Measurements from ENCODE around the gene DRAXIN. TPM values are rescaled to one million over a fixed set of nuclear protein-coding genes. Genes with fewer than 3 reads are reported as not detected.

The DRAXIN gene
- total RNA-seq, 3 donors from 2014 or later (not counting 1 experiment from before 2014, with no cell fraction given): 10.9 to 24.9 (median 12.1) TPM

DNA sequence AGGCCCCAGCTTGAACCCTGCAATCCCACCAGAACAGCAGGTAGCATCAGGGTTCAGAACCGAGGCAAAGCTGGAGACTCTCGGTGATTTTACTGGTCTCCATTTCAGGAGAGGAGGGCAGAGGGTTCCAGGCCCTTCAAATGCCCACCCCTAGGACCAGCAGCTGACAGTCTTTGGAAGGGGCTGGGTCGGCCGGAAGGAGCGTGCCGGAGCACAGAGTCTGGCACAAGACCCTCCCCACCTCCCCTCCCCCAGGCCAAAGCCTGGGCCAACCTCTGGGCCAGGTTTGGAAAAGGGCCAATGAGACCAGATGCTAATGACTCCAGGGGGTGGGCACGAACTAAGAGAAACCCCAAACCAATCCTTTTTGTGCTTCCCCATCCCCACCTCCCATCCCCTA, 44.2 kb upstream of the DRAXIN start:
- no peak for DNase-seq
- H3K27ac ChIP-seq (ENCODE audit: low read length): no peak overlapping the region
- H3K4me3 ChIP-seq (ENCODE audit: low read length): no peak overlapping the region
- Mint-ChIP-seq H3K4me3 (no peak overlapping the region), H3K27me3 (ENCODE audit: low read depth in 2 of 2) (no peaks in the 10 kb centered on the region), H3K4me1 (peaks cover 9 to 33% of the 10 kb centered on the region in 2 donors), H3K36me3 (no peaks in the 10 kb centered on the region), H3K9me3 (no peaks in the 10 kb centered on the region), H3K27ac (no peak overlapping the region)
- H3K4me1 ChIP-seq (ENCODE audit: control insufficient read depth, insufficient read depth, low read length): peaks cover 32% of the 10 kb centered on the region
- no peaks in the 10 kb centered on the region for H3K9me3 ChIP-seq (ENCODE audit: control insufficient read depth, insufficient read depth, low read length)
- no peaks in the 10 kb centered on the region for H3K36me3 ChIP-seq (ENCODE audit: control insufficient read depth, insufficient read depth, low read length)
- 86% methylated on average over 7 of the region's 7 CpGs for WGBS (ENCODE audit: insufficient coverage)
- no peak for TF ChIP-seq CTCF (IDR thresholded peaks at IDR 0.05)
- no peaks in the 10 kb centered on the region for H3K27me3 ChIP-seq (ENCODE audit: control insufficient read depth, insufficient read depth, low read length)
- ATAC-seq: no peak
- intact Hi-C loops (cut with micrococcal nuclease): no loop called here

DNA sequence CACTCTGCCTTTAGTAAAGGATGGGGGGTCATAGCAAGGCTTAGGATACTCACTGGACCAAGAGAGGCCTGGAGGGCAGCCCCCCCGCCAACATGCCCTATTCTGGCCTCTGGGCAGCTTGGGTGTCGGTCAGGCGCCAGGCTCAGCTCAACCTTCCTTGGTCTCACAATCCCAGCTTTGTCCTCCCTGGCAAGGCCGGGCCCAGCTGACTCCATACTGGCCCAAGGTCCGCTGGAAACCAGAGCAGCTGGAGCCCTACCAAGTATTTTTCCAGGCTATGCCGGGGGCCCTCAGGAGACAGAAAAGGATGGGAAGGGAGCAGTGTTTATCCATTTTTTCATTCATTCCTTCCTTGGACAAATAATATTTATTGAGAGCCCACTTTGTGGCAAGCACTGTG, 43.5 kb upstream of the DRAXIN start:
- peaks cover 9 to 33% of the 10 kb centered on the region in 2 donors for H3K4me1 Mint-ChIP-seq
- no peaks in the 10 kb centered on the region for H3K36me3 Mint-ChIP-seq
- no peak for ATAC-seq
- H3K9me3 Mint-ChIP-seq: no peaks in the 10 kb centered on the region
- no peak for TF ChIP-seq CTCF (IDR thresholded peaks at IDR 0.05)
- Histone ChIP-seq H3K9me3 (ENCODE audit: control insufficient read depth, insufficient read depth, low read length) (no peaks in the 10 kb centered on the region), H3K4me3 (ENCODE audit: low read length) (no peak overlapping the region), H3K27ac (ENCODE audit: low read length) (no peak overlapping the region), H3K36me3 (ENCODE audit: control insufficient read depth, insufficient read depth, low read length) (no peaks in the 10 kb centered on the region), H3K27me3 (ENCODE audit: control insufficient read depth, insufficient read depth, low read length) (no peaks in the 10 kb centered on the region), H3K4me1 (ENCODE audit: control insufficient read depth, insufficient read depth, low read length) (peaks cover 32% of the 10 kb centered on the region)
- intact Hi-C loops (cut with micrococcal nuclease): no loop called here
- no peak overlapping the region for H3K27ac Mint-ChIP-seq
- WGBS (ENCODE audit: insufficient coverage): 93% methylated on average over 6 of the region's 6 CpGs
- no peak overlapping the region for H3K4me3 Mint-ChIP-seq
- no peak for DNase-seq
- H3K27me3 Mint-ChIP-seq (ENCODE audit: low read depth in 2 of 2): no peaks in the 10 kb centered on the region

- H3K27ac ChIP-seq (ENCODE audit: low read length): no peak overlapping the region
- WGBS (ENCODE audit: insufficient coverage): 33% methylated on average over 30 of the region's 30 CpGs
- no peak overlapping the region for H3K27ac Mint-ChIP-seq
Measured at GRCh38 chr1:11648732-11649158, 42.8 kb upstream of the DRAXIN start.

More at GRCh38 chr1:11648732-11649158, 42.8 kb upstream of the DRAXIN start:
- no peaks in the 10 kb centered on the region for H3K36me3 ChIP-seq (ENCODE audit: control insufficient read depth, insufficient read depth, low read length)
- intact Hi-C loops (cut with micrococcal nuclease): no loop called here
- DNase-seq: peak; percentile 33 to 63
- TF ChIP-seq CTCF (IDR thresholded peaks at IDR 0.05): no peak
- no peaks in the 10 kb centered on the region for H3K27me3 Mint-ChIP-seq (ENCODE audit: low read depth in 2 of 2)
- no peaks in the 10 kb centered on the region for H3K36me3 Mint-ChIP-seq
- no peaks in the 10 kb centered on the region for H3K9me3 ChIP-seq (ENCODE audit: control insufficient read depth, insufficient read depth, low read length)
- H3K4me3 Mint-ChIP-seq: peak overlapping the region; percentile 53
- peak in 2 of 3 donors; percentile 25 to 31 for ATAC-seq
- H3K4me3 ChIP-seq (ENCODE audit: low read length): no peak overlapping the region
- H3K9me3 Mint-ChIP-seq: no peaks in the 10 kb centered on the region
- peaks cover 33% of the 10 kb centered on the region for H3K4me1 ChIP-seq (ENCODE audit: control insufficient read depth, insufficient read depth, low read length)
- H3K4me1 Mint-ChIP-seq: peaks cover 9 to 33% of the 10 kb centered on the region in 2 donors
- no peaks in the 10 kb centered on the region for H3K27me3 ChIP-seq (ENCODE audit: control insufficient read depth, insufficient read depth, low read length)
